WTC11 (cell line): ENCODE measurements around the gene BCAS3. TPM values are rescaled to one million over a fixed set of nuclear protein-coding genes. Genes with fewer than 3 reads are reported as not detected.

Experiments
- ATAC-seq: fragments of 200-7000 bp; cut with Tn5 transposase; 2 replicates; pipeline ENCODE4 v1.10.0; 2021; ENCODE audit warnings: mild to moderate bottlenecking, moderate library complexity
- CTCF ChIA-PET: fragments of 300-600 bp; sonication (Branson Sonifier 250); formaldehyde crosslinking; loops from one replicate; lab custom pipeline; 2021; ENCODE audit warnings: antibody characterized with exemption; lab: Charles Lee
- POLR2A ChIA-PET: fragments of 350-600 bp; sonication (Branson Sonifier 250); formaldehyde crosslinking; loops from one replicate; lab custom pipeline; 2021; ENCODE audit warnings: antibody characterized with exemption; lab: Charles Lee
- DNase-seq: peaks from one replicate; pipeline ENCODE4 v3.0.0; 2021; ENCODE audit warnings: low spot score
- H3K27ac Mint-ChIP-seq: 2 replicates; pipeline ENCODE4 v1.8.0; 2021; ENCODE audit warnings: mixed read lengths
- H3K27me3 Mint-ChIP-seq: 2 replicates; pipeline ENCODE4 v1.8.0; 2021; ENCODE audit warnings: low read depth, mild to moderate bottlenecking, moderate library complexity, mixed read lengths
- H3K36me3 Mint-ChIP-seq: 2 replicates; pipeline ENCODE4 v1.8.0; 2021; ENCODE audit warnings: mixed read lengths
- H3K4me1 Mint-ChIP-seq: 2 replicates; pipeline ENCODE4 v1.8.0; 2022; ENCODE audit warnings: mixed read lengths
- H3K4me3 Mint-ChIP-seq: 2 replicates; pipeline ENCODE4 v1.8.0; 2021; ENCODE audit warnings: mild to moderate bottlenecking, moderate library complexity, mixed read lengths
- H3K9me3 Mint-ChIP-seq: 2 replicates; pipeline ENCODE4 v1.8.0; 2021; ENCODE audit warnings: mixed read lengths
- CREM ChIP-seq: sonication (generic); formaldehyde crosslinking; IDR thresholded peaks from 2 replicates; pipeline ENCODE4 v1.8.1; 2022; ENCODE audit warnings: mild to moderate bottlenecking, missing genetic modification reagents, moderate library complexity
- ERG ChIP-seq: fragments of 250-450 bp; sonication (Bioruptor Pico); IDR thresholded peaks from 2 replicates; pipeline ENCODE4 v1.8.0; 2021; ENCODE audit warnings: mild to moderate bottlenecking
- ESRRA ChIP-seq: sonication (generic); formaldehyde crosslinking; IDR thresholded peaks from 2 replicates; pipeline ENCODE4 v1.8.1; 2022; ENCODE audit warnings: mild to moderate bottlenecking, missing genetic modification reagents, borderline replicate concordance
- FOXK1 ChIP-seq: sonication (generic); formaldehyde crosslinking; IDR thresholded peaks from 2 replicates; pipeline ENCODE4 v1.8.0; 2022; ENCODE audit warnings: mild to moderate bottlenecking, moderate library complexity, missing genetic modification reagents
- HMGA2 ChIP-seq: fragments of 250-450 bp; sonication (Bioruptor Pico); IDR thresholded peaks from 2 replicates; pipeline ENCODE4 v1.4.0; 2021; ENCODE audit warnings: mild to moderate bottlenecking, moderate library complexity
- IRF2 ChIP-seq: sonication (generic); formaldehyde crosslinking; IDR thresholded peaks from 2 replicates; pipeline ENCODE4 v1.8.0; 2022; ENCODE audit warnings: low read depth, missing genetic modification reagents, borderline replicate concordance
- KAT7 ChIP-seq: sonication (generic); formaldehyde crosslinking; IDR thresholded peaks from 2 replicates; pipeline ENCODE4 v1.8.1; 2023; ENCODE audit warnings: missing genetic modification reagents, mild to moderate bottlenecking, borderline replicate concordance
- NFYB ChIP-seq: sonication (generic); formaldehyde crosslinking; conservative IDR thresholded peaks from 2 replicates; pipeline ENCODE4 v1.8.0; 2022; ENCODE audit warnings: low read depth, missing genetic modification reagents
- NR3C1 ChIP-seq: sonication (generic); formaldehyde crosslinking; conservative IDR thresholded peaks from 2 replicates; pipeline ENCODE4 v1.8.1; 2023; ENCODE audit warnings: low read depth, mild to moderate bottlenecking, missing genetic modification reagents
- SMAD3 ChIP-seq: sonication (generic); formaldehyde crosslinking; IDR thresholded peaks from 2 replicates; pipeline ENCODE4 v1.8.0; 2022; ENCODE audit warnings: missing genetic modification reagents, mild to moderate bottlenecking, borderline replicate concordance
- SOX15 ChIP-seq: fragments of 250-450 bp; sonication (Bioruptor Pico); IDR thresholded peaks from 2 replicates; pipeline ENCODE4 v1.9.0; 2021; ENCODE audit warnings: mild to moderate bottlenecking
- SP1 ChIP-seq: sonication (generic); formaldehyde crosslinking; conservative IDR thresholded peaks from 2 replicates; pipeline ENCODE4 v1.8.1; 2022; ENCODE audit warnings: missing genetic modification reagents
- ZNF138 ChIP-seq: sonication (generic); formaldehyde crosslinking; conservative IDR thresholded peaks from 2 replicates; pipeline ENCODE4 v1.8.1; 2022; ENCODE audit warnings: mild to moderate bottlenecking, moderate library complexity, missing genetic modification reagents
- total RNA-seq: library from RNA; stranded (reverse); gene quantifications from 3 replicates; pipeline ENCODE4 v1.2.3, GENCODE V29; 2021
- TF ChIP-seq, protein P1 (sequence below): sonication (generic); formaldehyde crosslinking; IDR thresholded peaks from 2 replicates; pipeline ENCODE4 v1.8.0; 2022; ENCODE audit warnings: mild to moderate bottlenecking, missing genetic modification reagents
- TF ChIP-seq, protein P2 (sequence below): fragments of 250-450 bp; sonication (Bioruptor Pico); IDR thresholded peaks from 2 replicates; pipeline ENCODE4 v1.9.0; 2021; ENCODE audit warnings: mild to moderate bottlenecking, borderline replicate concordance
- TF ChIP-seq, protein P3 (sequence below): fragments of 250-450 bp; sonication (Bioruptor Pico); IDR thresholded peaks from 2 replicates; pipeline ENCODE4 v2.1.2; 2022; ENCODE audit warnings: mild to moderate bottlenecking, moderate library complexity
- TF ChIP-seq, protein P4 (sequence below): sonication (generic); formaldehyde crosslinking; IDR thresholded peaks from 2 replicates; pipeline ENCODE4 v1.8.1; 2023; ENCODE audit warnings: mild to moderate bottlenecking, missing genetic modification reagents, borderline replicate concordance

Gene BCAS3
- total RNA-seq, 1 experiment from 2014 or later: 15.5 TPM

GRCh38 chr17:61214753-61215152 is 537.1 kb downstream of the BCAS3 start (continued):
- TF ChIP-seq, protein P1, sequence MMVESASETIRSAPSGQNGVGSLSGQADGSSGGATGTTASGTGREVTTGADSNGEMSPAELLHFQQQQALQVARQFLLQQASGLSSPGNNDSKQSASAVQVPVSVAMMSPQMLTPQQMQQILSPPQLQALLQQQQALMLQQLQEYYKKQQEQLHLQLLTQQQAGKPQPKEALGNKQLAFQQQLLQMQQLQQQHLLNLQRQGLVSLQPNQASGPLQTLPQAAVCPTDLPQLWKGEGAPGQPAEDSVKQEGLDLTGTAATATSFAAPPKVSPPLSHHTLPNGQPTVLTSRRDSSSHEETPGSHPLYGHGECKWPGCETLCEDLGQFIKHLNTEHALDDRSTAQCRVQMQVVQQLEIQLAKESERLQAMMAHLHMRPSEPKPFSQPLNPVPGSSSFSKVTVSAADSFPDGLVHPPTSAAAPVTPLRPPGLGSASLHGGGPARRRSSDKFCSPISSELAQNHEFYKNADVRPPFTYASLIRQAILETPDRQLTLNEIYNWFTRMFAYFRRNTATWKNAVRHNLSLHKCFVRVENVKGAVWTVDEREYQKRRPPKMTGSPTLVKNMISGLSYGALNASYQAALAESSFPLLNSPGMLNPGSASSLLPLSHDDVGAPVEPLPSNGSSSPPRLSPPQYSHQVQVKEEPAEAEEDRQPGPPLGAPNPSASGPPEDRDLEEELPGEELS: no peak
- TF ChIP-seq FOXK1: no peak
- no peak for TF ChIP-seq ESRRA (CRISPR knock-in tag)
- TF ChIP-seq, protein P2, sequence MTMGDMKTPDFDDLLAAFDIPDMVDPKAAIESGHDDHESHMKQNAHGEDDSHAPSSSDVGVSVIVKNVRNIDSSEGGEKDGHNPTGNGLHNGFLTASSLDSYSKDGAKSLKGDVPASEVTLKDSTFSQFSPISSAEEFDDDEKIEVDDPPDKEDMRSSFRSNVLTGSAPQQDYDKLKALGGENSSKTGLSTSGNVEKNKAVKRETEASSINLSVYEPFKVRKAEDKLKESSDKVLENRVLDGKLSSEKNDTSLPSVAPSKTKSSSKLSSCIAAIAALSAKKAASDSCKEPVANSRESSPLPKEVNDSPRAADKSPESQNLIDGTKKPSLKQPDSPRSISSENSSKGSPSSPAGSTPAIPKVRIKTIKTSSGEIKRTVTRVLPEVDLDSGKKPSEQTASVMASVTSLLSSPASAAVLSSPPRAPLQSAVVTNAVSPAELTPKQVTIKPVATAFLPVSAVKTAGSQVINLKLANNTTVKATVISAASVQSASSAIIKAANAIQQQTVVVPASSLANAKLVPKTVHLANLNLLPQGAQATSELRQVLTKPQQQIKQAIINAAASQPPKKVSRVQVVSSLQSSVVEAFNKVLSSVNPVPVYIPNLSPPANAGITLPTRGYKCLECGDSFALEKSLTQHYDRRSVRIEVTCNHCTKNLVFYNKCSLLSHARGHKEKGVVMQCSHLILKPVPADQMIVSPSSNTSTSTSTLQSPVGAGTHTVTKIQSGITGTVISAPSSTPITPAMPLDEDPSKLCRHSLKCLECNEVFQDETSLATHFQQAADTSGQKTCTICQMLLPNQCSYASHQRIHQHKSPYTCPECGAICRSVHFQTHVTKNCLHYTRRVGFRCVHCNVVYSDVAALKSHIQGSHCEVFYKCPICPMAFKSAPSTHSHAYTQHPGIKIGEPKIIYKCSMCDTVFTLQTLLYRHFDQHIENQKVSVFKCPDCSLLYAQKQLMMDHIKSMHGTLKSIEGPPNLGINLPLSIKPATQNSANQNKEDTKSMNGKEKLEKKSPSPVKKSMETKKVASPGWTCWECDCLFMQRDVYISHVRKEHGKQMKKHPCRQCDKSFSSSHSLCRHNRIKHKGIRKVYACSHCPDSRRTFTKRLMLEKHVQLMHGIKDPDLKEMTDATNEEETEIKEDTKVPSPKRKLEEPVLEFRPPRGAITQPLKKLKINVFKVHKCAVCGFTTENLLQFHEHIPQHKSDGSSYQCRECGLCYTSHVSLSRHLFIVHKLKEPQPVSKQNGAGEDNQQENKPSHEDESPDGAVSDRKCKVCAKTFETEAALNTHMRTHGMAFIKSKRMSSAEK: no peak
- TF ChIP-seq, protein P3, sequence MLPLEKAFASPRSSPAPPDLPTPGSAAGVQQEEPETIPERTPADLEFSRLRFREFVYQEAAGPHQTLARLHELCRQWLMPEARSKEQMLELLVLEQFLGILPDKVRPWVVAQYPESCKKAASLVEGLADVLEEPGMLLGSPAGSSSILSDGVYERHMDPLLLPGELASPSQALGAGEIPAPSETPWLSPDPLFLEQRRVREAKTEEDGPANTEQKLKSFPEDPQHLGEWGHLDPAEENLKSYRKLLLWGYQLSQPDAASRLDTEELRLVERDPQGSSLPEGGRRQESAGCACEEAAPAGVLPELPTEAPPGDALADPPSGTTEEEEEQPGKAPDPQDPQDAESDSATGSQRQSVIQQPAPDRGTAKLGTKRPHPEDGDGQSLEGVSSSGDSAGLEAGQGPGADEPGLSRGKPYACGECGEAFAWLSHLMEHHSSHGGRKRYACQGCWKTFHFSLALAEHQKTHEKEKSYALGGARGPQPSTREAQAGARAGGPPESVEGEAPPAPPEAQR (CRISPR knock-in tag): no peak
- no peak for TF ChIP-seq IRF2 (CRISPR knock-in tag)

DNA sequence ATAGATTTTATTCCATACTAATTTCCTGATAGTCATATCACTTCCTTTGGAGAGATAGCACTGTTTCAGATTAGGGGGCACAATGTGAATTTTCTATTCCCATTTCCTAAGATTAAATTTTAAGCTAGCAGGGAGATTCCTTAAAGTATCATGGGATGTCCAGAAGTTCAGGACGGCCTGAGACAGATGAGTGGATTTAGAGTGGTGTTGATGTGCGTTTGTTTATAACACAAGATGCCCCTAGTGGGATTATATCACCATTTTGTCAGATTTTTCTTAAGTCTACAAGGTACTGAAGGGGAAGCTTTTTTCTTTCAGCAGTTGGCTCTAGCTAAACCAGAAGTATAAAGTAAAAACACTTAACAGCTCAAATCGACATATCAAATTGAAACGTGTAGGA is 538.4 kb downstream of the BCAS3 start:
- Mint-ChIP-seq H3K9me3 (no peaks in the 10 kb centered on the region), H3K27me3 (no peaks in the 10 kb centered on the region)
- ATAC-seq: no peak

DNA sequence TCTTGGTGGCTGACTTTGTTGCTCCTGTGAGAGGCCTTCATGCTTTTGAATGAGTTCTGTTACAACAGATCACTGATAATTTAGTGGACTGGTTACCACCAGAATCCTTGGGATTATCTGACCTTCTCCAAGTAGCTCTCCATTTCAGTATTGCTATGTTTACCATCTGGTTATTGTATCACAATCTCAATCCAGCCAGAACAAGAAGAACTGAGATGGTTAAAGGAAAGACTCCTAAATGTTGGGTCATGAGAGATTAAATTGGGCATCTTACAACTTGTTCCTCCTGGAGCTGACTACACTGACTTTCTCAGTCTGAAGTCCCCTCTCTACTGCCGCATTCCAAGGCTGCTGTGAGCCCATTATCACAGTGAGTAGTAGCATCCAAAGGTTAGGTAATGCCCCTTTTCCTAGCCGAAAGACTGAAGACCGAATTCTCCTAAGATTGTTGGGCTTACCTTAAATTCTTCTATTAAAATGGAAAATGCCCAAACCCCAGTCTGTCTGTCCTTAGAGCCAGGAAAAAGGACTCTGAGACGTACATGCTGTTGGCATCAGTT is 540.3 kb downstream of the BCAS3 start:
- POLR2A ChIA-PET: interaction anchor here (0.5 to 0.6 kb wide), 2 partner anchors 8 to 1935 kb away, joined by 3 to 4 read pairs; no protein-coding TSS in a partner anchor
- Mint-ChIP-seq H3K27ac (peak overlapping the region; percentile 79), H3K4me3 (no peak overlapping the region), H3K9me3 (no peaks in the 10 kb centered on the region), H3K27me3 (no peaks in the 10 kb centered on the region), H3K36me3 (no peaks in the 10 kb centered on the region), H3K4me1 (peaks cover 17% of the 10 kb centered on the region)
- CTCF ChIA-PET: no interaction called here
- DNase-seq (no peak), ATAC-seq (peak; percentile 59)
- no peak for TF ChIP-seq ERG (CRISPR knock-in tag)
- TF ChIP-seq CREM (CRISPR knock-in tag): no peak
- no peak for TF ChIP-seq ZNF138
- TF ChIP-seq HMGA2 (CRISPR knock-in tag): no peak
- no peak for TF ChIP-seq KAT7 (CRISPR knock-in tag)
- TF ChIP-seq SOX15 (CRISPR knock-in tag): no peak
- TF ChIP-seq SMAD3: no peak
- TF ChIP-seq NR3C1 (CRISPR knock-in tag): no peak
- no peak for TF ChIP-seq SP1

More for the DNA sequence above, 538.4 kb downstream of the BCAS3 start:
- Mint-ChIP-seq H3K4me3 (no peak overlapping the region), H3K4me1 (peaks cover 21% of the 10 kb centered on the region), H3K27ac (no peak overlapping the region), H3K36me3 (no peaks in the 10 kb centered on the region)
- no peak for DNase-seq
- POLR2A ChIA-PET: no interaction called here
- TF ChIP-seq NFYB (CRISPR knock-in tag): no peak
- TF ChIP-seq, protein P4, sequence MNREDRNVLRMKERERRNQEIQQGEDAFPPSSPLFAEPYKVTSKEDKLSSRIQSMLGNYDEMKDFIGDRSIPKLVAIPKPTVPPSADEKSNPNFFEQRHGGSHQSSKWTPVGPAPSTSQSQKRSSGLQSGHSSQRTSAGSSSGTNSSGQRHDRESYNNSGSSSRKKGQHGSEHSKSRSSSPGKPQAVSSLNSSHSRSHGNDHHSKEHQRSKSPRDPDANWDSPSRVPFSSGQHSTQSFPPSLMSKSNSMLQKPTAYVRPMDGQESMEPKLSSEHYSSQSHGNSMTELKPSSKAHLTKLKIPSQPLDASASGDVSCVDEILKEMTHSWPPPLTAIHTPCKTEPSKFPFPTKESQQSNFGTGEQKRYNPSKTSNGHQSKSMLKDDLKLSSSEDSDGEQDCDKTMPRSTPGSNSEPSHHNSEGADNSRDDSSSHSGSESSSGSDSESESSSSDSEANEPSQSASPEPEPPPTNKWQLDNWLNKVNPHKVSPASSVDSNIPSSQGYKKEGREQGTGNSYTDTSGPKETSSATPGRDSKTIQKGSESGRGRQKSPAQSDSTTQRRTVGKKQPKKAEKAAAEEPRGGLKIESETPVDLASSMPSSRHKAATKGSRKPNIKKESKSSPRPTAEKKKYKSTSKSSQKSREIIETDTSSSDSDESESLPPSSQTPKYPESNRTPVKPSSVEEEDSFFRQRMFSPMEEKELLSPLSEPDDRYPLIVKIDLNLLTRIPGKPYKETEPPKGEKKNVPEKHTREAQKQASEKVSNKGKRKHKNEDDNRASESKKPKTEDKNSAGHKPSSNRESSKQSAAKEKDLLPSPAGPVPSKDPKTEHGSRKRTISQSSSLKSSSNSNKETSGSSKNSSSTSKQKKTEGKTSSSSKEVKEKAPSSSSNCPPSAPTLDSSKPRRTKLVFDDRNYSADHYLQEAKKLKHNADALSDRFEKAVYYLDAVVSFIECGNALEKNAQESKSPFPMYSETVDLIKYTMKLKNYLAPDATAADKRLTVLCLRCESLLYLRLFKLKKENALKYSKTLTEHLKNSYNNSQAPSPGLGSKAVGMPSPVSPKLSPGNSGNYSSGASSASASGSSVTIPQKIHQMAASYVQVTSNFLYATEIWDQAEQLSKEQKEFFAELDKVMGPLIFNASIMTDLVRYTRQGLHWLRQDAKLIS: no peak
- CTCF ChIA-PET: no interaction called here
